Measurements from ENCODE around the gene AJAP1.

The AJAP1 gene

DNA sequence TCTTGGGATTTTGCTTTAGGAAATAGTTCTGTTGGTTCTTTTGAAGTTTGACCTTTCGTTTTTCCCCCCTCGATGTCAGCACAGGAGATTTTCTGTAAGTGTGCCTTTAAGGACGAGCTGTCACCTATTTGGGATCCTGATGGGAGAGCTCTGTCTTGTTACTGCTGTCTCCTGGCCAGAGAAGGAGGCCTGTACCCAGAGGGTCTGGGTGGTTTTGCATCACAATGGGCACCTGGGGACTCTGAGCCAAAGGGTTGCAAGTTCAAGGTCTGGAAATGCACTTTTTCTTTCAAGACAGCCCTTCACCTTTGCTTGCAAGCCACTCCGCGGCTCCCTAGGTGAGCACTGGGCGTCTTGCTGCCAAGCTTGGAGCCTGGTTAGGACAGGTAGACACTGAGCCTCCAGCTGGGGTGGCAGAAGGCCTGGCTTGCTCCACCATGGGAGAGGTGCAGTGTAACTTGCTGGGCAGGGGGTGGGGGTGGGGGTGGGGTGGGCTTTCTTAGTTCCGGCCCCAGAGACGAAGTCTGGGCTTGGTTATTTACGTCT is 2.9 kb downstream of the AJAP1 start:
- H3K27ac ChIP-seq: no peak overlapping the region
- DNase-seq (ENCODE audit: low spot score): no peak
- H3K4me3 ChIP-seq: no peak overlapping the region
- TF ChIP-seq, protein P1, sequence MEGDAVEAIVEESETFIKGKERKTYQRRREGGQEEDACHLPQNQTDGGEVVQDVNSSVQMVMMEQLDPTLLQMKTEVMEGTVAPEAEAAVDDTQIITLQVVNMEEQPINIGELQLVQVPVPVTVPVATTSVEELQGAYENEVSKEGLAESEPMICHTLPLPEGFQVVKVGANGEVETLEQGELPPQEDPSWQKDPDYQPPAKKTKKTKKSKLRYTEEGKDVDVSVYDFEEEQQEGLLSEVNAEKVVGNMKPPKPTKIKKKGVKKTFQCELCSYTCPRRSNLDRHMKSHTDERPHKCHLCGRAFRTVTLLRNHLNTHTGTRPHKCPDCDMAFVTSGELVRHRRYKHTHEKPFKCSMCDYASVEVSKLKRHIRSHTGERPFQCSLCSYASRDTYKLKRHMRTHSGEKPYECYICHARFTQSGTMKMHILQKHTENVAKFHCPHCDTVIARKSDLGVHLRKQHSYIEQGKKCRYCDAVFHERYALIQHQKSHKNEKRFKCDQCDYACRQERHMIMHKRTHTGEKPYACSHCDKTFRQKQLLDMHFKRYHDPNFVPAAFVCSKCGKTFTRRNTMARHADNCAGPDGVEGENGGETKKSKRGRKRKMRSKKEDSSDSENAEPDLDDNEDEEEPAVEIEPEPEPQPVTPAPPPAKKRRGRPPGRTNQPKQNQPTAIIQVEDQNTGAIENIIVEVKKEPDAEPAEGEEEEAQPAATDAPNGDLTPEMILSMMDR (IDR thresholded peaks at IDR 0.05): no peak

DNA sequence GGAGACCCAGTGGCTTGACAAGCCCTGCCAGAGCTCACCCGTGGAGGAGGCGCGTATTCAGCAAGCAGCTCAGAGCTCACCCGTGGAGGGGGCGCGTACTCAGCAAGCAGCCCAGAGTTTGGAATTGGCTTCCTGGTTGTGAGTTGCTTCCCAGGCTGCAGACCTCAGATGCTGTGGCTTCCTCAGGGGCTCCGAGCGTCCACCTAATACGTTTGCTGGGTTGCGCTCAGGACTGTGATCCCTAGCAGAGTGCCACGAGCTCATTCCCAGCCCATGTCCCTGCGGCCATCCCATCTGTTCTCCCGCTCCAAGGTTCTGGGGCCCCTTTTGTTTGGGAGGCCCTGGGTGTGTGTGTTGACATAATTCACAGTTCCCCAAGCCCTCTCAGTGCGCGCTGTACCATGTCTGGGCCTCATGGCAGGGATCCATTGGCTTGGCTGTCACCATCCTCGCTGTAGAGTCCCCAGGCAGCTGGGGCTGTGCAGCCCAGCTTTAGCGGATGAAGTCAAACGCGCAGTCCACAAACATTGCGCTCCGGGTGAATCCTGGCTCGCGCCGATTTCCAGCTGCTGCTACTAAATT is 3.6 kb downstream of the AJAP1 start:
- TF ChIP-seq, protein P1 (IDR thresholded peaks at IDR 0.05): no peak
- Histone ChIP-seq H3K27ac (no peak overlapping the region), H3K4me3 (no peak overlapping the region)
- DNase-seq (ENCODE audit: low spot score): no peak

- Histone ChIP-seq H3K4me3 (no peak overlapping the region), H3K27ac (no peak overlapping the region)
- no peak for DNase-seq (ENCODE audit: low spot score)
- TF ChIP-seq, protein P1 (IDR thresholded peaks at IDR 0.05): no peak
These were observed 4.5 kb downstream of the AJAP1 start for GRCh38 chr1:4658643-4659628.

DNA sequence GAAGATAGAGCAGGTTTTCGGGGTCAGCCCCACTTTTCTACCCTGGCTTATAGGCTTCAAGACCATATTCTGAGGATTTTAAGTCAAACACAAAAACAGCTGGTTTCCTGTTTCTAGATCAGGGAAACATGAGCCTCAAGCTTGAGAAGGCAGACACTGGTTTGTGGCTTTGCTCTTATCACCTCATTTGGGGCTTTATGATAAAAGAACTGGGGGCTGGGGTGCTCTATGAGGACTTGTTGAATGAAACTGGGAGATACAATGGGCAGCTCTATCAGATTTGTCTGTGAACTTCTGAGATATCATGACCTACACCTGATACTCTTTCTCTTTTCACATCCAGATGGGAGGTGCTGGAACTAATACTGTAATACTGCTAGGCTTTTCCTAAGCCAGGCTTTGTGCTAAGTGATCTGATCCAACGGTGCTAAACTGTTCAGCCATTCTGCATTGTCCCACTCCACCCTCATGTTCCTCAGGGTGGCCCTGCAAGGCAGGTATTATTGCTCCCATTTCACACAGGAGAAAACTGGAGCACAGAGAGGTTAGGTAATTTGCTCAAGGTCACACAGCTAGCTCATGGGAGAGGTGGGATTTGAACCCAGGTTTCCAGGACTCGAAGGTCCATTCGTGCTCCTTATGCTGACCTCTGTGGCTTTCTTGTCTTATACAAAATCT is 6.6 kb downstream of the AJAP1 start:
- Histone ChIP-seq H3K4me3 (no peak overlapping the region), H3K27ac (no peak overlapping the region)
- no peak for DNase-seq (ENCODE audit: low spot score)
- TF ChIP-seq, protein P1 (IDR thresholded peaks at IDR 0.05): no peak

DNA sequence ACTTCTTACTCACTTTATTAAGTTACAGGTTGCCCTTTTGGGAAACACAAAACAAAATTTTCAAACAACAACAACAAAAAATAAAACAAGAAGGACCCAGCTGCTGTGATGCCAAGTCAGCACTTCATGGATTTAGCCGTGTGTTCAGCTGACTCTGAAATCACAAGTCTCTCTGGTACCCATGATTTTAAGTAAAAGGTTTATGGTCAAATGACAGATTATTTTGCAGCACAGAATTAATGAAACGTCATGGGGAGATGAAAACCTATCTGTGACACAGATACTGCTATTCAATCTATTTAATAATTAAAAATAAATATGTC is 7.1 kb downstream of the AJAP1 start:
- TF ChIP-seq, protein P1 (IDR thresholded peaks at IDR 0.05): no peak
- no peak overlapping the region for H3K27ac ChIP-seq

GRCh38 chr1:4662168-4662567 is 7.8 kb downstream of the AJAP1 start:
- Histone ChIP-seq H3K27ac (no peak overlapping the region), H3K4me3 (no peak overlapping the region)
- DNase-seq (ENCODE audit: low spot score): no peak
- TF ChIP-seq, protein P1 (IDR thresholded peaks at IDR 0.05): no peak

More for the DNA sequence above, 7.1 kb downstream of the AJAP1 start:
- no peak for DNase-seq (ENCODE audit: low spot score)
- H3K4me3 ChIP-seq: no peak overlapping the region

Measured in coronary artery (tissue), 2 donors.